ENCODE measurements around the gene PACS1.
"Not testable (repeated sequence)": the region's sequence is repeated elsewhere in the genome, so short reads cannot be mapped to it uniquely, and the experiment has no call there.

Gene PACS1

GRCh38 chr11:66230156-66230555 is 160.1 kb downstream of the PACS1 start:
- no peak for DNase-seq

GRCh38 chr11:66230978-66231377 is 160.9 kb downstream of the PACS1 start:
- no peak for DNase-seq

- DNase-seq: peak in 2 of 3 experiments; percentile 88 to 97
These were observed 161.5 kb downstream of the PACS1 start for GRCh38 chr11:66231561-66231960.

GRCh38 chr11:66232769-66233168 is 162.7 kb downstream of the PACS1 start:
- peak in 1 of 3 experiments; percentile 42 for DNase-seq

- no peak for DNase-seq
These were observed 163.2 kb downstream of the PACS1 start for GRCh38 chr11:66233301-66233700.

- no peak for DNase-seq
These were observed 165.1 kb downstream of the PACS1 start for GRCh38 chr11:66235141-66235540.

- no peak for DNase-seq
These were observed 167.8 kb downstream of the PACS1 start for GRCh38 chr11:66237867-66238266.

- no peak for DNase-seq
These were observed 168.8 kb downstream of the PACS1 start for GRCh38 chr11:66238786-66239413.

- no peak for DNase-seq
These were observed 169.4 kb downstream of the PACS1 start for GRCh38 chr11:66239511-66239910.

- DNase-seq: no peak
These were observed 170.1 kb downstream of the PACS1 start for GRCh38 chr11:66239998-66240780.

GRCh38 chr11:66240781-66241136 is 170.7 kb downstream of the PACS1 start:
- no peak for DNase-seq

GRCh38 chr11:66242095-66242765 is 172.2 kb downstream of the PACS1 start:
- DNase-seq: no peak

- DNase-seq: no peak
These were observed 173.9 kb downstream of the PACS1 start for GRCh38 chr11:66243782-66244535.

- DNase-seq: no peak
These were observed 177.2 kb downstream of the PACS1 start for GRCh38 chr11:66247295-66247694.

- DNase-seq: no peak
These were observed 177.7 kb downstream of the PACS1 start for GRCh38 chr11:66247801-66248200.

- DNase-seq: no peak
These were observed 178.8 kb downstream of the PACS1 start for GRCh38 chr11:66248903-66249302.

- no peak for DNase-seq
These were observed 181.7 kb downstream of the PACS1 start for GRCh38 chr11:66251809-66252208.

GRCh38 chr11:66253081-66253480 is 183.0 kb downstream of the PACS1 start:
- not testable (repeated sequence) for DNase-seq

- DNase-seq: no peak
These were observed 188.4 kb downstream of the PACS1 start for GRCh38 chr11:66258473-66258893.

GRCh38 chr11:66259225-66259624 is 189.2 kb downstream of the PACS1 start:
- DNase-seq: no peak

- DNase-seq: no peak
These were observed 189.9 kb downstream of the PACS1 start for GRCh38 chr11:66259956-66260355.

GRCh38 chr11:66261578-66261977 is 191.5 kb downstream of the PACS1 start:
- no peak for DNase-seq

GRCh38 chr11:66262191-66262590 is 192.1 kb downstream of the PACS1 start:
- DNase-seq: no peak
